Epithelial cell of esophagus (primary cell): ENCODE measurements around the gene MAML3.

Experiments
- DNase-seq: peaks from one replicate; pipeline ENCODE4 v3.0.0; 2010; ENCODE audit warnings: low read depth
- H3K4me3 ChIP-seq: 2 replicates; pipeline ENCODE4 v1.5.1; 2011; ENCODE audit warnings: mild to moderate bottlenecking, low read length, control low read depth
- TF ChIP-seq, protein P1 (sequence below): IDR thresholded peaks from 2 replicates; pipeline ENCODE4 v1.5.1; 2011; ENCODE audit warnings: low read depth, mild to moderate bottlenecking, low read length, control low read depth, inconsistent platforms; ENCODE audit not compliant: insufficient read depth; ENCODE audit errors: missing control alignments

Gene MAML3

GRCh38 chr4:139809757-139810140 is 344.2 kb downstream of the MAML3 start:
- TF ChIP-seq, protein P1, sequence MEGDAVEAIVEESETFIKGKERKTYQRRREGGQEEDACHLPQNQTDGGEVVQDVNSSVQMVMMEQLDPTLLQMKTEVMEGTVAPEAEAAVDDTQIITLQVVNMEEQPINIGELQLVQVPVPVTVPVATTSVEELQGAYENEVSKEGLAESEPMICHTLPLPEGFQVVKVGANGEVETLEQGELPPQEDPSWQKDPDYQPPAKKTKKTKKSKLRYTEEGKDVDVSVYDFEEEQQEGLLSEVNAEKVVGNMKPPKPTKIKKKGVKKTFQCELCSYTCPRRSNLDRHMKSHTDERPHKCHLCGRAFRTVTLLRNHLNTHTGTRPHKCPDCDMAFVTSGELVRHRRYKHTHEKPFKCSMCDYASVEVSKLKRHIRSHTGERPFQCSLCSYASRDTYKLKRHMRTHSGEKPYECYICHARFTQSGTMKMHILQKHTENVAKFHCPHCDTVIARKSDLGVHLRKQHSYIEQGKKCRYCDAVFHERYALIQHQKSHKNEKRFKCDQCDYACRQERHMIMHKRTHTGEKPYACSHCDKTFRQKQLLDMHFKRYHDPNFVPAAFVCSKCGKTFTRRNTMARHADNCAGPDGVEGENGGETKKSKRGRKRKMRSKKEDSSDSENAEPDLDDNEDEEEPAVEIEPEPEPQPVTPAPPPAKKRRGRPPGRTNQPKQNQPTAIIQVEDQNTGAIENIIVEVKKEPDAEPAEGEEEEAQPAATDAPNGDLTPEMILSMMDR = no peak
- DNase-seq = no peak
- H3K4me3 ChIP-seq = no peak overlapping the region

DNA sequence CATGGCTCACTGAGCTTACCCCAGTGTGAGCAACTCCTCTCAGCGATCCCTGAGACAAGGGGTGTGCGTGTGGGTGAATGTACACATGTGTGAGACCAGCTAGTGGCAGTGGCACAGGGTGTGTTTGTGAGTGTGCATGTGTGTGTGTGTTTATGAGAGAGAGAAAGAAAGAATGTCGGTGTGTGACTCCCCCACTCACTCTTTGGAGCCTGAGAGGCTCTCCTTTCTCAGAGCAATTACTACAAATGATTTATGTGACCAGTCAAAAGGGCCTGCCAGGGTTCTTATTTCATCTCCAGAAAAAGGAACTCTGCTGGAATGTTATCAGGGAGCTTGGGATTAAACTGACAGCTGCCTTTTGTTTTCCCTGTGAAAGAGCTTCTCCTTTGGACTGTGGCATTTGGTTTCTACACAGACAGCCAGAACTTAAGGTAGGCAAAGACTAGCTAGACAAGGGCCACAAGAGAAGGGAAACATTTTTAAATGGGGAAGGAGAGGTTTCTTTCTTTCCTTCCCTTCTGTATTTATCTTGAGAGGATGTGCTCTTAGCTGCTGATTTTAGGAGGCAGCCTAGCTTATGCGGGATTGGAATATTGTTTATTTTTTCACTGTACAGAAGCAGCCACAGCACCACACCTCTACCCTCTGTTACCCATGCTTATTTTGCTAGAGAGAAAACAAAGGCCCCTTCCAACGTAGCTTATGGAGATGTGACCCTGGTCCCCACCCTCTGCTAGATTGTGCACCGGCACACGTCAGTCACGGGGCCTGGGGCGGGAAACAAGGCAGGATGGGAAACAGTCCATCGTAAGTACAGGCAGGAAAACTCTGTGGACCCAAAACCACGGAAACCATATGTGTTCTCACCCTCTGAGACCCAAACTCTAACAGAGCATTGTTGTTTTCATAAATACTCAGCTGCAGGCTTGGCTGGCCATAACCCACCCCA is 344.9 kb downstream of the MAML3 start:
- TF ChIP-seq, protein P1 = no peak
- no peak for DNase-seq
- no peak overlapping the region for H3K4me3 ChIP-seq

- TF ChIP-seq, protein P1 = no peak
- DNase-seq = no peak
- no peak overlapping the region for H3K4me3 ChIP-seq
Measured at GRCh38 chr4:139808381-139808807, 345.6 kb downstream of the MAML3 start.

GRCh38 chr4:139807483-139807882 is 346.5 kb downstream of the MAML3 start:
- no peak for DNase-seq
- no peak overlapping the region for H3K4me3 ChIP-seq
- TF ChIP-seq, protein P1 = no peak

DNA sequence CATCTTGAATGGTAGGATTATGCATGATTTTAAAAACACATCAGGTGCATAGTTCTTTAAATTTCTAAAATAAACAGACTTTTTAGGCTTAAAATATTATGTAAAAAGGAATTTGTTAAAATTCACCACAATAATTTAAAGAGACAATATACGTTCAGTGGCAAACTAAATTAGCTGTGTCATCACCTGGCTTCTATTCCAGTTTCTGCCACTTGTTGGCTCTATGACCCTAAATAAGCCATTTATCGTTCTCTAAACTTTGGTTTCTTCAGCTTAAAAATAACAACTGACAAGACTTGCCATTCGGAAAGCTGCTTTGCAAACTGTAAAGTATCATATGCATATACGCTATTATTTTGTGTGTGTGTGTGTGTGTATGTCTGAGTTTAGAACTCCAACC is 347.1 kb downstream of the MAML3 start:
- TF ChIP-seq, protein P1 = no peak
- DNase-seq = no peak
- no peak overlapping the region for H3K4me3 ChIP-seq

GRCh38 chr4:139802931-139803330 is 351.1 kb downstream of the MAML3 start:
- TF ChIP-seq, protein P1 = no peak
- no peak for DNase-seq
- no peak overlapping the region for H3K4me3 ChIP-seq

- TF ChIP-seq, protein P1 = no peak
- no peak overlapping the region for H3K4me3 ChIP-seq
- DNase-seq = no peak
Measured at GRCh38 chr4:139802488-139802887, 351.5 kb downstream of the MAML3 start.
